ENCODE measurements around the gene ELMO1.

- TF ChIP-seq CTCF (IDR thresholded peaks at IDR 0.05) (no peak), POLR2A (IDR thresholded peaks at IDR 0.05) (no peak)
These were observed 26.7 kb downstream of the ELMO1 start for GRCh38 chr7:37421861-37422500.

All from adrenal gland (tissue), 5 donors.